ENCODE measurements around the gene BMP4. TPM values are rescaled to one million over a fixed set of nuclear protein-coding genes. Genes with fewer than 3 reads are reported as not detected.

Gene BMP4
- total and polyA plus RNA-seq, 10 of the 15 experiments (the other 5 are each of a cell fraction or from before 2014, with no cell fraction given) = 0.11 to 1.8 (median 0.60) TPM; not detected in 1

GRCh38 chr14:53938136-53938837, 18.3 kb downstream of the BMP4 start:
- in situ Hi-C loops (cut with MboI) = no loop called here
- Histone ChIP-seq H3K4me1 (ENCODE audit: control insufficient read depth, insufficient read depth, low read length) (no peaks in the 10 kb centered on the region), H2AFZ (ENCODE audit: control insufficient read depth, low read depth, low read length) (no peak overlapping the region), H3K9ac (ENCODE audit: control insufficient read depth, insufficient read depth, low read length) (no peak overlapping the region), H4K20me1 (ENCODE audit: control insufficient read depth, insufficient read depth) (no peaks in the 10 kb centered on the region), H3K9me3 (replicated peaks; ENCODE audit: control insufficient read depth, insufficient read depth, low read length) (no peaks in the 10 kb centered on the region), H3K4me2 (ENCODE audit: control insufficient read depth, insufficient read depth) (no peak overlapping the region), H3K27me3 (replicated peaks in 1 of 2; ENCODE audit: control insufficient read depth in 2 of 2, insufficient read depth in 2 of 2, low read length in 1 of 2) (no peaks in the 10 kb centered on the region; a peak in 1 of 4 replicates), H3K27ac (ENCODE audit: control insufficient read depth, insufficient read depth) (no peak overlapping the region), H3K36me3 (ENCODE audit: control insufficient read depth in 2 of 2, insufficient read depth in 2 of 2, low read length in 1 of 2) (no peaks in the 10 kb centered on the region), H3K4me3 (no peak overlapping the region), H3K79me2 (ENCODE audit: control insufficient read depth, insufficient read depth, low read length) (no peaks in the 10 kb centered on the region)
- 43% methylated on average over 7 of the region's 7 CpGs for WGBS (ENCODE audit: insufficient coverage, insufficient replicate concordance, low lambda C conversion rate, missing lambda C conversion rate)
- TF ChIP-seq RBBP5 (conservative IDR thresholded peaks at IDR 0.05) (no peak), EED (IDR thresholded peaks at IDR 0.05; ENCODE audit: low read depth) (no peak), RELB (IDR thresholded peaks at IDR 0.05; ENCODE audit: low read depth) (no peak), SREBF2 (IDR thresholded peaks at IDR 0.05; ENCODE audit: low read length) (no peak), WRNIP1 (IDR thresholded peaks at IDR 0.05; ENCODE audit: borderline replicate concordance, low read depth, low read length) (no peak)
- ATAC-seq (no peak), FAIRE-seq (no peak), DNase-seq (ENCODE audit: low read depth, low spot score) (no peak)
- ChIA-PET SMC1A (ENCODE audit: uncharacterized antibody, unreplicated experiment) (interaction anchor here (1.4 to 1.5 kb wide), 2 partner anchors 22 to 114 kb away, joined by 3 to 5 read pairs; no protein-coding TSS in a partner anchor), RAD21 (ENCODE audit: unreplicated experiment) (no interaction called here), CTCF (interaction anchor here (0.6 kb wide), 2 partner anchors 53 to 410 kb away, joined by 3 read pairs; no protein-coding TSS in a partner anchor), POLR2A (interaction anchor here (0.6 kb wide), 1 partner anchor 1195 kb away, joined by 3 read pairs; no protein-coding TSS in a partner anchor)
- intact Hi-C loops (cut with micrococcal nuclease; ENCODE audit: unreplicated experiment) = loop anchor here (10.0 kb wide), 2 partner anchors 397 to 403 kb away; no protein-coding TSS in a partner anchor
- no TSS peak for BruUV-seq (replicated peaks)

Measured in GM12878 (cell line).